SKM-1 (cell line): ENCODE measurements around the gene LIG1.

Source experiments
- DNase-seq: peaks from one replicate; lab custom pipeline; 2025; ENCODE audit not compliant: unreplicated experiment; lab: John Stamatoyannopoulos, UW

LIG1 gene

GRCh38 chr19:48169939-48170803 is at the start of gene LIG1, which contains the start of gene ZSWIM9:
TSS of gene LIG1 (minus strand) at chr19:48170344. CDS start at chr19:48165566, 4,778 bp downstream.
TSS of gene ZSWIM9 (plus strand) at chr19:48170680. CDS start at chr19:48171803, 1,123 bp downstream.
- peak; percentile 68 for DNase-seq

- no peak for DNase-seq
Measured at GRCh38 chr19:48218997-48219396, 48.9 kb upstream of the LIG1 start.

- DNase-seq: no peak
Measured at GRCh38 chr19:48216933-48217332, 46.8 kb upstream of the LIG1 start.

DNA sequence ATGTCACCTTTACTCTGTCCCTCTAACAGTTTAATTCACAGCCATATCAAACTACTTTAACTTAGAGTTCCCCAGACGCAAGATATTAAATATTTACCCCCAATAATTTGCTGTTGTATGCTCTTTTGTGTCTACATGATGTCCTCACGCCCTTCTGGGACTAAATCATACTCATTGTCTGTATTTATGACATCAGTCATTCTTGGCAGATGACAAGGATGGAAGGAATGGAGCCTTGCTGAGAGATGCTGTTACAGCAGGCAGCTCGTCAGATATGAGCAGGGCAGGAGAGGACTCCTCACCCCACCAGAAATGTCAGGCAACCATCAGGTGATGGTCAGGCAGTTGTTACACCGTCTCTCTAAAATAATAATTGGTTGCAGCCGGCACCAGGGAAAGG is 43.8 kb upstream of the LIG1 start:
- DNase-seq: no peak

DNA sequence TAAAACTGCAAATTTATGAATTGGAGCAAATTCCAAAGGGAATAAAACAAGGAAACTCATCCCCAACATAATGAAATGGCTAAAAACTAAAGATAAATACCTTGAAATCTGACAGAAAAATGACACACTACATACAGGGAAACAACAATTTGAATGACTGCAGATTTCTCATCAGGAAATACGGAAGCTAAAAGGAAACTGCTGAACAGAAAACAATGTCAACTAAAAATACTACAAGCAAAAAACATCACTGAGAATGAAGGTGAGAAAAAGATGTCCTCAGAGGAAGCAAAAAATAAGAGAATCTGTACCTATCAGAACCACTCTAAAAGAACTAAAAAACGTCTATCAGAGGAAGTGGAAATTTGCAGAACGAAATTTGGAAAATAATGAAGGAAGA is 39.9 kb upstream of the LIG1 start:
- DNase-seq: no peak

DNA sequence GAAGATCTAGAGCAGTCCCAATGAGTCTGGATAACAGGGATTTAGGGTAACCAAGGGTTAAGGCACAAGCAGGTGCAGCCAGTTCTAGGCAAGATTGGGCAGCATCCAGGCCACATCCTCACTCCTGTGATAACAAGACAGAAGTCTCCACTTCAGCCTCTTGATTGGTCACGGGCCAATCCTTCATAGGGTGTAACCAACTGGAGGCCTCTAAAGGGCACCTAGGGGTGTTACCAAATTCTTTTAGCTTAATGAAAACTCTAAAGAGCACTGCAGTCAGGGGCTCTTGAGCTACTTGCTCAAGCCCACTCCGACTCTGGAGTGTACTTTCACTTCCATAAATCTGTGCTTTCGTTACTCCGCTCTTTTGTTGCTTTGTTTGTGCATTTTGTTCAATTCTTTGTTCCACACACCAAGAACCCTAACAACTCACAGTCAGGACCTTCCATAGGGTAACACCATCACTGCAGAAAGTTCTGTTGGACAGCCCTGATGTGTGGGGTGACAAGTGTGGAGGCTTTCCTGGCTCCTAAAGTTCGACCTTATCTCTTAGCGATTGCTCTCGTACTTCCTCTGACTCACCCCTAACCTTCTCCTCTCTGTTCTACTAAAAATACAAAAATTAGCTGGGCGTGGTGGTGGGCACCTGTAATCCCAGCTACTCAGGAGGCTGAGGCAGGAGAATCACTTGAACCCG is 36.4 kb upstream of the LIG1 start:
- DNase-seq: no peak

- peak; percentile 73 for DNase-seq
Measured at GRCh38 chr19:48203794-48204628, 33.9 kb upstream of the LIG1 start.

DNA sequence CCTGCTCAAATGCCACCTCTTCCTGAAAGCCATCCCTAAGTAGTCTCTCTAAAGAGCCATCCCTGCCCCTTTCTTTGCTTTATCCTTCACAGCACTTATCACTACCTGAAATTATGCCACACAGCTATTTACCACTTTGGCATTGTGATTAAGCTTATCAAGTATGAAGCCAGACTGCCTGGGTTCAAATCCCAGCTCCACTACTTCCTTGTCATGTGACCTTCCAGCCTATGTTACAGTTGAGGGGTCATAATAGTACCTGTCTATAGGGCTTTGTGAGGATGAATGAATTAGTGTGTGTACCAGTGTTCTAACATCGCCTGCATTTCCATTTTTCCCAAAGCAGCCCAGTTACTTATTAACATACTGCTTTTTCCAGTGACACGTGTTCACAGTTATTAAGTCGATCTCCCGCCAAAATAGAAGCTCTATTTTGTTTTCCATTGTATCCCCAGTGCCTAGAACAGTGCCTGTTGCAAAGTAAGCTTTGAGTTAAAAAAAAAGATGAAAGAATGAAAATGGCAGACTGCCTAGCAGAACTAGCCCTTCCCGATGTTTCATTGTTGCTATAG is 33.2 kb upstream of the LIG1 start:
- no peak for DNase-seq

- no peak for DNase-seq
Measured at GRCh38 chr19:48196933-48197665, 27.0 kb upstream of the LIG1 start.

GRCh38 chr19:48196321-48196763 is 26.2 kb upstream of the LIG1 start:
- no peak for DNase-seq

- no peak for DNase-seq
Measured at GRCh38 chr19:48194844-48195830, 25.0 kb upstream of the LIG1 start.

DNA sequence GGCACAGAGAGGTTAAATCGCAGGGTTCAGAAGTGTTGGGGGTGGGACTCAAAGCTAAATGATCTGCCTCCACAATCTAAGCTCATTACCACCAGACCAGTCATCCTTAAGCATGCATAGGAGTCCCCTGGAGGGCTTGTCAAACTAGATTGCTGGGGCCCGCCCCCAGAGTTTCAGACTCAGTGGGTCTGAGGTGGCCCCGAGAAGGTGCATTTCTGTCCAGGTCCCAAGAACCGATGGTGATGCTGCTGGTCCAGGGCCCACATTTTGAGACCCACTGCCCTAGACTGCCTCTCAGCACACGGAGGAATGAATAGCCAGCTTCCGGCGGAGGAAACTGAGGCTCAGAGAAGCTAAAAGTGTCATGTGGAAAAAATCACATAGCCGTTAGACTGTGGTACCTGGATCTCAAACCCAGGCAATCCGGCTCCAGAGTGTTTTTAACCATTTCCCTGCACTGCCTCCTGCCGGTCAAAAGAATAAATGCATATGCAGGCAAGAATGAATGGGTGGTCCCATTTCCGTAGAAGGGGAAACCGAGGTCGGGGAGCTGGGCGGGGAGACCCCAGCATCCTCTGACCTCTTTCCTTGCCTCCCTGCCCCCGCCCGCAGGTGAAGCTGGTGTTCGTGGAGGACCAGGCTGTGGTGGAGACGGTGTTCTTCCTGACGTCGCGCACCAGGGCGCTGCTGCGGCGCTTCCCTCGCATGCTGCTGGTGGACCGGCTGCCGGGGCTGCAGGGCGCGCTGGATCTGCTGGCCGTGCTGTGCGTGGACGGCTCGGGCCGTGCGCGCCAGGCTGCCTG is 24.1 kb upstream of the LIG1 start:
- DNase-seq: no peak

DNA sequence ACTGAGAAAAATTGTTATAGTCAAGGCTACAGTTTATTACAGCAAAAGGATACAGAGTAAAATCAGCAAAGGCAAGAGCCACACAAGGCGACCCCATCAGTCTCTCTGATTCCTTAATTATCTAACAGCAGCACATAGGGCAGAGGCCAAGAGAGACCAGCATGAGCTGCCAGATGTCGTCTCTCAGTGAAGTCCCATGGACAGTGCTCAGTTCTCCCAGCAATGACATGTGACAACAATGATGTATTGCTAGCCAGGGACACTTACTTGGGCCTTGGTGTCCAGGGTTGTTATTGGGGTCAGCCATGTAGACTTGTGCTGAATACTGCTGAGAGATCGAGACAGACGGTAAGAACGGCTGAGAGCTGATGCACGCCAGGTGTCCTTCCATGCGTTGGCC is 22.6 kb upstream of the LIG1 start:
- DNase-seq: no peak

DNA sequence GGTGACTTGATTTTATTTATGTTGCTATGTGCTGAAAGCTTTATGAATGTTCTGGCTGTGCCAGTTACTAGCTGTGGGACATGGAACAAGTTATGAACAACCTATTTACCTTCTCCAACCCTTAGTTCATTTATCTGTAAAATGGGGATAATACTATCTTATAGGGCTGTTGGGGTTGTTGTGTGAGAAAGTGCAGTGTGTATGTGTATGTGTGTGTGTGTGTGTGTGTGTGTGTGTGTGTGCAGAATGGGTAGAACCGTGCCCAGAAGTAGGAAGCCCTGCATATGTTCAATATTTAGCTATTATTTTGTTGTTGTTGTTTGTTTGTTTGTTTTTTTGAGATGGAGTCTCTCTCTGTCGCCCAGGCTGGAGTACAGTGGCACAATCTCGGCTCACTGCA is 20.7 kb upstream of the LIG1 start:
- no peak for DNase-seq

DNA sequence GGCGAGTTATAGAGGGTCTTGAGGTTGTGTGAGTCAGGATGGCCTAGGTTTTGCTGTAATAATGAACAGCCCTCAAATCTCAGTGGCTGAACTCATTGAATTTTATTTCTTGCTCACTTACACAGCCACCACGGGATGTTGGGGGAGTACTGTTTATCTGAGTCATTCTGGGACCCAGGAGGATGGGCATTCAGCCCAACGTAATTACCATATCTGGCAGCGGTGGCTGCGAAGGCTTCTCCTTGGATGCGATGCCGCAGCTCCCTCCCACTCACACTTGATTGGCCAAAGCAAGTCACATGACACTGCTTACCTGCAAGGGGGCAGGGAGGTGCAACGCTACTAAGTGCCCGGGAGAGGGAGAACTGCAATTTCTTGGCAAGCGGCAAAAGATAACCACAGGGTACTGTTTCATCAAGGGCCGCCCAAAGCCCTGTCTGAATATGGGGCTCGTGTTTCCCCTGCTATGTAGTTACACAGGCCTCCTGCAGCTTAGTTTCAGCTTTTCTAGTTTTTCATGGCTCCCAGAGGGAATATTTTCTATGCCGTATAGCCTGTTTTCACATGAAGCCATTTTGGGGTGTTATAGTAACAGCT is 20.2 kb upstream of the LIG1 start:
- DNase-seq: no peak

GRCh38 chr19:48186541-48186991 is 16.4 kb upstream of the LIG1 start:
- DNase-seq: no peak

GRCh38 chr19:48186015-48186414 is 15.9 kb upstream of the LIG1 start:
- DNase-seq: no peak

DNA sequence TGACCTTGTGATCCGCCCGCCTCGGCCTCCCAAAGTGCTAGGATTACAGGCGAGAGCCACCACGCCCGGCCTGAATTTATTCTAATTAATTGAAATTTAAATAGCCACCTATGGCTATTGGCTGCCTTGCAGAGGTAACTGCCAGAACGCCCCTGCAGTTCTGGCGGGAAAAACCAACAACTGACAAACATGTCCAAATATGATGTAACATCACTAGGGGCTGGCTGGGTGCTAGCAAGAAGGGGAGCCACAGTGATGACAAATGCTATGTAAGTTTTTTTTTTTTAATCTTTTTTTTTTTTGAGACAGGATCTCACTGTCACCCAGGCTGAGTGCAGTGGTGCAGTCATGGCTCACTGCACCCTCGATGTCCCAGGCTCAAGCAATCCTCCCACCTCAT is 13.2 kb upstream of the LIG1 start:
- no peak for DNase-seq
